ENCODE results near the gene FOXL2NB.
A peak's percentile ranks its signal among the peaks of the same experiment; 100 is the strongest.

The FOXL2NB gene

GRCh38 chr3:138908846-138909245, 38.2 kb upstream of the FOXL2NB start:
- H3K27ac ChIP-seq, result no peak overlapping the region
- TF ChIP-seq CTCF (IDR thresholded peaks at IDR 0.05) (no peak), ZFX (IDR thresholded peaks at IDR 0.05; ENCODE audit: borderline replicate concordance) (no peak)

DNA sequence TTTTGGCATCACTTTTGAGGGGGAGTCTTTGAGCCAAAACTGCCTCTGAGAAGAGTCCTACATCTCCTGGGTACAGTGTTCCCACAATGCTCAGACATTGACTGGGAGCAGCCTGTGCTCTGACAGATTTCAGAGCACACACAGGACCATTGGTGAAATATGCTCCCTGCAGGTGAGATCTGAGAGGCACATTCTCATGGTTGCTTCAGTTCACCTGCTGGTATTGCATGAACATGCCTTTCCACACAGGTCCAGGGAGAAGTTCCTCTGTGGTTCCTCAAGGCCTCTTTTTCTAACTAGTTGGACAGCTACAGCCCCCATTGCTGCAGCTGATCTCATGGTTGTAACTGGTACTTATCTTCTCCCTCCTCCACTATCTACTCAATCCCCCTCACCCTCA, 37.1 kb upstream of the FOXL2NB start:
- H3K27ac ChIP-seq, result no peak overlapping the region
- TF ChIP-seq ZFX (IDR thresholded peaks at IDR 0.05; ENCODE audit: borderline replicate concordance) (no peak), CTCF (IDR thresholded peaks at IDR 0.05) (no peak)

GRCh38 chr3:138911621-138912020, 35.4 kb upstream of the FOXL2NB start:
- TF ChIP-seq ZFX (IDR thresholded peaks at IDR 0.05; ENCODE audit: borderline replicate concordance), result no peak
- no peak for TF ChIP-seq CTCF (IDR thresholded peaks at IDR 0.05)
- no peak overlapping the region for H3K27ac ChIP-seq

DNA sequence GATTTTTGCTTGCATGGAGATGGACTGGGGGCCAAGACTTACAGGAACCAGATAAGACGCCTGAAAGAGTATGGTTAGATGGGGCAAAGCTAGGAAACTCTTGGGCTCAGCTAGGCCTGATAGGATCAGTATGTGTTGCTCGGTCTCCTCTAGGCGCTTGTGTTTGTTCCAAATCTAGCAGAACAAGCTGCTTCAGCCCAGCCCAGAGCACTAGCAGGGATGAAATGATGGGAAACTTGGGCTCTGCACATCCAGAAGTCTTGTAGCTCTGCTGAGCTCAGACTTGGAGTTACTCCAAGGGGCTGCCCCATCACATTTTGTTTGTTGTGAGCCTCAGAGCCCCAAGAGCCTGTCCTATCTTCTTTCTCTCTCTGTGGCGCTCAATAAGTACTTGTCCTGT, 34.8 kb upstream of the FOXL2NB start:
- no peak overlapping the region for H3K27ac ChIP-seq
- TF ChIP-seq CTCF (IDR thresholded peaks at IDR 0.05) (no peak), ZFX (IDR thresholded peaks at IDR 0.05; ENCODE audit: borderline replicate concordance) (no peak)

- H3K27ac ChIP-seq, result no peak overlapping the region
- no peak for TF ChIP-seq ZFX (IDR thresholded peaks at IDR 0.05; ENCODE audit: borderline replicate concordance)
- TF ChIP-seq CTCF (IDR thresholded peaks at IDR 0.05), result no peak
These were observed 33.3 kb upstream of the FOXL2NB start for GRCh38 chr3:138913766-138914165.

DNA sequence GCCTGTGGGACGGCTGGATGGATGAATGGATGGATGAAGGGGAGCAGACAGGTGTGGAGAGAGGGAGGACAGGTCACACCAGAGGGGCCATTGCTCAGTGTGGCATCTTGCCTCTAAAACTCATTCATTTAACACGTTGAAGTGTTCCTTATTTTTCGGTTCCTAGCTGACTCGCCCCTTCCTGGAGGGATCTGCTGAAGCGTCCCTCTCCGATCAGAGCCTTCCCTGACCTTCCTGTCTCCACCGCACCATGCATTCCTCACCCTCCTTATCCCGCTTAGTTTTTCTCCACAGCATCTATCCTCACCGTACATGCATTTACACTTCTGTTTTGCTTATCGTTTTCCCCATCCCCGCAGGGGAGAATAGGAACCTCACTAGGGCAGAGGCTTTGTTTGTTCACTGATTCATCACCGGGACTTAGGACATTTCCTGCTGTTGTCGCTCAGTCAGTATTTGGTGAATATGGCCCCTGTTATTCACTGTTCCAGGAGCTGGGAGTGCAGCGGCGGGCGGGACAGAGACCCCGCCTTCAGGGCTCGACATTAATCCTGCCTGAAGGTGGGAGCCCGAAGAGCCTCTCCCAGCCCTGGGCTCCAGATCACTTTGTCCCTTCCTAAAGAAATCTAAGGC, 32.0 kb upstream of the FOXL2NB start:
- no peak for TF ChIP-seq CTCF (IDR thresholded peaks at IDR 0.05)
- TF ChIP-seq ZFX (IDR thresholded peaks at IDR 0.05; ENCODE audit: borderline replicate concordance), result no peak
- H3K27ac ChIP-seq, result peak overlapping the region; percentile 83

DNA sequence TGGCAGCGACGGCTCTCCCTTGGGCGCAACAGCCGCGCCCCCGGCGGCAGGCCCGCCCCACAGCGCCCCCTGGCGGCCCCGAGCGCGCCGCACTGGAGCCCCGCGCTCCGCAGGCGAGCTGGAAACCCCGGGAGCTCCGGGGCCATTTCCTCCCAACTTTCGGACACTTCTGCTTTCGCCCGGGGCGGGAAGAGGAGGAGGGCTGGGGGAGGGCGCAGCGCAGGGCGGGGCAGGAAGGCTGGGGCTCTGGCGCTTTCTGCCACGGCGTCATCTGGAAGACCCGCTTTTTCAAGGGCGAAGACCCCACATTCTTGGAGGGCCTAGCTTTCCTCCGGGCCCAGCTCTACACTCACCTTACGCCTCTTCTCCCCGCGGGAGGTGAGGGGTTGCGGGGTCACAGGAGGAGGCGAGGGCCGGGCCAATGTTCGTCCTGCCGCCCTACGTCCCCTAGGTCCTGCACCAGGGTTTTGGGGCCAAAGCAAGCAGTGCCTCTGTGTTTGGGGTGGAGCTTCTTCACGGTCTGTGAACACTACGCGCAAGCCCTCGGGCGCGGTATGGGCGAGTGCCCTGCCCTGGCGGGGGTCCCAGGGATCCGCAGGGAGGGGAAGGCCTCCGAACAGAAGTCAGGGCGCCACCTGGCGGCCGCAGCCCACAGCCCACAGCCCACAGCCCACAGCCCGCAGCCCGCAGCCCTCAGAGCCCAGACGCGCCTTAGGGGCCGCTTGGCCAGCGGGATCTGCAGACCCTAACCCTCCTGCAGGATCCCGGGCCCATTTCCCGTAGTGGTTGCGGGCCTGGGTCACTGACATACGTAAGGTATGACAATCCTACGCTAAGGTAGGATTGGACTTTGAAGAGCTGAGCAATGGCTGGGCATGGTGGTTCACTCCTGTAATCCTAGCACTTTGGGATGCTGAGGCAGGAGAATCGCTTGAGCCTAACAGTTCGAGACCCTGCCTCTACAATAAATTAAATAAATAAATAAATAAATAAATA, 31.2 kb upstream of the FOXL2NB start:
- peak overlapping the region; percentile 83 for H3K27ac ChIP-seq

More for the DNA sequence above, 31.2 kb upstream of the FOXL2NB start:
- TF ChIP-seq ZFX (IDR thresholded peaks at IDR 0.05; ENCODE audit: borderline replicate concordance) (no peak), CTCF (IDR thresholded peaks at IDR 0.05) (peak; percentile 94)

Data from 22Rv1 (cell line).